ENCODE data around the gene PKHD1. TPM values are rescaled to one million over a fixed set of nuclear protein-coding genes. Genes with fewer than 3 reads are reported as not detected.

Gene PKHD1
- total RNA-seq, 1 donor from 2014 or later = not detected

GRCh38 chr6:51800603-51801002 lies 286.8 kb downstream of the PKHD1 start:
- Mint-ChIP-seq H3K4me1 (ENCODE audit: low read depth) (no peaks in the 10 kb centered on the region), H3K27me3 (ENCODE audit: low read depth) (no peaks in the 10 kb centered on the region), H3K27ac (ENCODE audit: unreplicated experiment) (no peak overlapping the region), H3K9me3 (ENCODE audit: low read depth) (peaks cover 32% of the 10 kb centered on the region), H3K4me3 (ENCODE audit: unreplicated experiment) (no peak overlapping the region), H3K36me3 (ENCODE audit: low read depth) (no peaks in the 10 kb centered on the region)
- TF ChIP-seq CTCF (IDR thresholded peaks at IDR 0.05) = no peak
- DNase-seq (ENCODE audit: low spot score) = no peak

- DNase-seq (ENCODE audit: low spot score) = no peak
- H3K9me3 Mint-ChIP-seq (ENCODE audit: low read depth) = peaks cover 33% of the 10 kb centered on the region
- no peak overlapping the region for H3K27ac Mint-ChIP-seq (ENCODE audit: unreplicated experiment)
- H3K36me3 Mint-ChIP-seq (ENCODE audit: low read depth) = no peaks in the 10 kb centered on the region
- peaks cover 9% of the 10 kb centered on the region for H3K27me3 Mint-ChIP-seq (ENCODE audit: low read depth)
- no peaks in the 10 kb centered on the region for H3K4me1 Mint-ChIP-seq (ENCODE audit: low read depth)
- TF ChIP-seq CTCF (IDR thresholded peaks at IDR 0.05) = no peak
- H3K4me3 Mint-ChIP-seq (ENCODE audit: unreplicated experiment) = no peak overlapping the region
Measured at GRCh38 chr6:51793393-51793792, 294.0 kb downstream of the PKHD1 start.

- H3K4me1 Mint-ChIP-seq (ENCODE audit: low read depth) = no peaks in the 10 kb centered on the region
- H3K9me3 Mint-ChIP-seq (ENCODE audit: low read depth) = peaks cover 26% of the 10 kb centered on the region
- TF ChIP-seq CTCF (IDR thresholded peaks at IDR 0.05) = no peak
- no peak overlapping the region for H3K27ac Mint-ChIP-seq (ENCODE audit: unreplicated experiment)
- no peaks in the 10 kb centered on the region for H3K36me3 Mint-ChIP-seq (ENCODE audit: low read depth)
- H3K4me3 Mint-ChIP-seq (ENCODE audit: unreplicated experiment) = no peak overlapping the region
- no peak for DNase-seq (ENCODE audit: low spot score)
- peaks cover 9% of the 10 kb centered on the region for H3K27me3 Mint-ChIP-seq (ENCODE audit: low read depth)
Measured at GRCh38 chr6:51792273-51793030, 295.0 kb downstream of the PKHD1 start.

GRCh38 chr6:51790946-51791345 lies 296.5 kb downstream of the PKHD1 start:
- TF ChIP-seq CTCF (IDR thresholded peaks at IDR 0.05) = no peak
- no peak for DNase-seq (ENCODE audit: low spot score)
- H3K9me3 Mint-ChIP-seq (ENCODE audit: low read depth) = peaks cover 15% of the 10 kb centered on the region

GRCh38 chr6:51788121-51788520 lies 299.3 kb downstream of the PKHD1 start:
- H3K27me3 Mint-ChIP-seq (ENCODE audit: low read depth) = peaks cover 9% of the 10 kb centered on the region
- no peaks in the 10 kb centered on the region for H3K4me1 Mint-ChIP-seq (ENCODE audit: low read depth)
- no peak overlapping the region for H3K4me3 Mint-ChIP-seq (ENCODE audit: unreplicated experiment)
- H3K36me3 Mint-ChIP-seq (ENCODE audit: low read depth) = no peaks in the 10 kb centered on the region
- no peak for TF ChIP-seq CTCF (IDR thresholded peaks at IDR 0.05)
- H3K9me3 Mint-ChIP-seq (ENCODE audit: low read depth) = no peaks in the 10 kb centered on the region
- no peak overlapping the region for H3K27ac Mint-ChIP-seq (ENCODE audit: unreplicated experiment)
- no peak for DNase-seq (ENCODE audit: low spot score)

More at GRCh38 chr6:51790946-51791345, 296.5 kb downstream of the PKHD1 start:
- Mint-ChIP-seq H3K4me3 (ENCODE audit: unreplicated experiment) (no peak overlapping the region), H3K27me3 (ENCODE audit: low read depth) (peaks cover 9% of the 10 kb centered on the region), H3K4me1 (ENCODE audit: low read depth) (no peaks in the 10 kb centered on the region), H3K36me3 (ENCODE audit: low read depth) (no peaks in the 10 kb centered on the region), H3K27ac (ENCODE audit: unreplicated experiment) (no peak overlapping the region)
